GM20000 (cell line): ENCODE results near the gene CPB2.

Source experiments
- DNase-seq: peaks from one replicate; pipeline ENCODE4 v3.0.0; 2012; ENCODE audit warnings: low spot score
- CTCF ChIP-seq: IDR thresholded peaks from 2 replicates; pipeline ENCODE4 v1.5.1; 2012; ENCODE audit warnings: mild to moderate bottlenecking, control low read depth; ENCODE audit errors: extremely low read depth, missing control alignments

CPB2 gene

GRCh38 chr13:46088821-46089562 lies 15.8 kb downstream of the CPB2 start:
- DNase-seq = no peak

GRCh38 chr13:46087481-46087880 lies 17.4 kb downstream of the CPB2 start:
- TF ChIP-seq CTCF = no peak
- DNase-seq = no peak

More at GRCh38 chr13:46088821-46089562, 15.8 kb downstream of the CPB2 start:
- no peak for TF ChIP-seq CTCF

- no peak for TF ChIP-seq CTCF
- DNase-seq = no peak
Observed at GRCh38 chr13:46086985-46087384, 17.8 kb downstream of the CPB2 start.

GRCh38 chr13:46086421-46086922 lies 18.4 kb downstream of the CPB2 start:
- DNase-seq = no peak
- no peak for TF ChIP-seq CTCF

- TF ChIP-seq CTCF = no peak
Observed at GRCh38 chr13:46085737-46086136, 19.1 kb downstream of the CPB2 start.

GRCh38 chr13:46082324-46082723 lies 22.5 kb downstream of the CPB2 start:
- no peak for TF ChIP-seq CTCF
- DNase-seq = no peak

More at GRCh38 chr13:46085737-46086136, 19.1 kb downstream of the CPB2 start:
- no peak for DNase-seq

GRCh38 chr13:46079770-46080169 lies 25.1 kb downstream of the CPB2 start:
- DNase-seq = no peak
- no peak for TF ChIP-seq CTCF
